HG02870 (cell line): ENCODE data around the gene IFITM2.
A peak's percentile ranks its signal among the peaks of the same experiment; 100 is the strongest.
"Not testable (repeated sequence)": the region's sequence is repeated elsewhere in the genome, so short reads cannot be mapped to it uniquely, and the experiment has no call there.

ENCODE experiments used
- ATAC-seq: cut with Tn5 transposase; IDR thresholded peaks from one replicate; pipeline ENCODE4 v1.9.1; 2021; ENCODE audit warnings: mild to moderate bottlenecking, moderate library complexity; ENCODE audit not compliant: unreplicated experiment

IFITM2 gene

DNA sequence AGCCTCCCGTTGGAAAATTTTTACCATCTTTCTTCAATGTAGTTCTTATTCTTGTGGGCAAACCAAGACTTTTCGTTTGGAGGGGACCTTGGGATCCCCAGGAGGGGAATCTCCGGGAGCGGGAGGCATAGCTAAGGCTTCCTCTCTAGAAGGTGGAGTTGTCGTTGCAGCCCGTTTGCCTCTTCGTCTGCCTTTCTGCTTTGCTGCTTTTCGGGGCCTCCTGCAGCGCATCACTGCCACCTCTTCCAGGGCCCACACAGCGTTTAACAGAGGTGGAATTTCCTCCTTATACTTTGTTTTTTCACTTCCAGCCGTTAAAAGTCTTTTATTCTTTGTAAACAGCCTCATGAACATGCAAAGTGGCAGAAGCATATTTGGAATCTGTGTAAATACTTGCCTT lies 16.5 kb downstream of the IFITM2 start:
- no peak for ATAC-seq

DNA sequence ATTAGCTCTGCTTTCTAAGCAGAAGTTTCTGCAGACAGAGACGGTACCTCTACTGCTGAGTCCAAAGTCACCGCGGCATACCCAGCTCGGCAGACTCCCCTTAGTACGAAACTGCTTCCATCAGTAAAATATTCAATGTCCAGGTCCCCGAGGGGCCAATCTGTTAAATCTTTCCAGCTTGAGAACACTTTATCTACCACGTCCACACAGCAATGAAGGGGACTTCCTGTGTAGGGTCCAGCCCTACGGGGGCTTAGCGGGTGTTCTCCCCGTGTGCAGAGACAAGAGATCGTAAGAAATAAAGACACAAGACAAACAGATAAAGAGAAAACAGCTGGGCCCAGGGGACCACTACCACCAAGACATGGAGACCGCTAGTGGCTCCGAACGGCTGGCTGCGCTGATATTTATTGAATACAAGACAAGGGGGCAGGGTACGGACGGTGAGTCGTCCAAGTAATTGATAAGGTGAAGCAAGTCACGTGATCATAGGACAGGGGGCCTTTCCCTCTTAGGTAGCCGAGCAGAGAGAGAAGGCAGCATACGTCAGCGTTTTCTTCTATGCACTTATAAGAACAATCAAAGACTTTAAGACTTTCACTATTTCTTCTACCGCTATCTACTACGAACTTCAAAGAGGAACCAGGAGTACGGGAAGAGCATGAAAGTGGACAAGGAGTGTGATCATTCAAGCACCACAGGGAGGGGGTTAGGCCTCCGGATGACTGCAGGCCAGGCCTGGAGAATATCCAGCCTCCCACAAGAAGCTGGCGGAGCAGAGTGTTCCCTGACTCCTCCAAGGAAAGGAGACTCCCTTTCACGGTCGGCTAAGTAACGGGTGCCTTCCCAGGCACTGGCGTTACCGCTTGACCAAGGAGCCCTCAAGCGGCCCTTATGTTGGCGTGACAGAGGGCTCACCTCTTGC lies 17.2 kb downstream of the IFITM2 start:
- not testable (repeated sequence) for ATAC-seq

DNA sequence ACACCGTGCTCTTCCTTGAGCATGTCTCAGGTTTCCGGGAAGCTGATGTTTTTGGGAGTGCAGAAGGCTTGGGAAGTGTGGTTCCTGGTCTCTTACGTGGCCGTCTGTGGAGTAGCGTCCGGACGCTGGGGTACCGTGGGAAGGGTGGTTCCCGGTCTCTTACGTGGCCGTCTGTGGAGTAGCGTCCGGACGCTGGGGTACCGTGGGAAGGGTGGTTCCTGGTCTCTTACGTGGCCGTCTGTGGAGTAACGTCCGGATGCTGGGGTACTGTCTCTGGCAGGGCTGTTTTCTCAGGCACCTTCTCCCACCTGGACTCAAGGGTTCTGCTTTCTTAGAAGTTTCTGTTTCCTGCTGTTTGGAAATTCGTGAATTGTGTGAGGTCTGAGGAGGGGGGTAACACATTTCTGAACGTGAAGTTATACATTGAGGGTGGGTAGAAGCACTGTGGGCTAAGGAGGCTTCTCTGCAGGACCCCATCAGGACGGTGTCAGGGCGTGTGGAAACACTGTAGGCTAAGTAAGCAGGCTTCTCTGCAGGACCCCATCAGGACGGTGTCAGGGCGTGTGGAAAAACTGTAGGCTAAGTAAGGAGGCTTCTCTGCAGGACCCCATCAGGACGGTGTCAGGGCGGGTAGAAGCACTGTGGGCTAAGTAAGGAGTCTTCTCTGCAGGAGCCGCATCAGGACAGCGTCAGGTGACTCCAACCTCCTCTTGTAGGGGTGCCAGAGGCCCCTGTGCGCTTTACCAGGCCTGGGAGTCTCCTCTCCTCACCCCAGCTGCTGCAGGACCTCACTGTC lies 18.4 kb downstream of the IFITM2 start:
- no peak for ATAC-seq

DNA sequence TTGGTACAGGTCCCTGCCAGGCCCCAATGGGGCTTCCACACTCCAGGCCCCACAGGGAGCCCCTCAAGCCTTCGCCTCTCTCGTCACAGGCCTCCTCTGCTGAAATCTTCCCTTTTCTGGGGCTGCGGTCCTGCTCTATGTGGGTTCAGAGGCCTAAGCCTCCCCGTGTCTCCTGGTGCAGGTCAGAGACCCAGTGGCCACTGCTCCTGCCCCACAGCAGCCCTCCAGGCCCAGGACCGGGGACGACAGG lies 18.9 kb downstream of the IFITM2 start:
- no peak for ATAC-seq

DNA sequence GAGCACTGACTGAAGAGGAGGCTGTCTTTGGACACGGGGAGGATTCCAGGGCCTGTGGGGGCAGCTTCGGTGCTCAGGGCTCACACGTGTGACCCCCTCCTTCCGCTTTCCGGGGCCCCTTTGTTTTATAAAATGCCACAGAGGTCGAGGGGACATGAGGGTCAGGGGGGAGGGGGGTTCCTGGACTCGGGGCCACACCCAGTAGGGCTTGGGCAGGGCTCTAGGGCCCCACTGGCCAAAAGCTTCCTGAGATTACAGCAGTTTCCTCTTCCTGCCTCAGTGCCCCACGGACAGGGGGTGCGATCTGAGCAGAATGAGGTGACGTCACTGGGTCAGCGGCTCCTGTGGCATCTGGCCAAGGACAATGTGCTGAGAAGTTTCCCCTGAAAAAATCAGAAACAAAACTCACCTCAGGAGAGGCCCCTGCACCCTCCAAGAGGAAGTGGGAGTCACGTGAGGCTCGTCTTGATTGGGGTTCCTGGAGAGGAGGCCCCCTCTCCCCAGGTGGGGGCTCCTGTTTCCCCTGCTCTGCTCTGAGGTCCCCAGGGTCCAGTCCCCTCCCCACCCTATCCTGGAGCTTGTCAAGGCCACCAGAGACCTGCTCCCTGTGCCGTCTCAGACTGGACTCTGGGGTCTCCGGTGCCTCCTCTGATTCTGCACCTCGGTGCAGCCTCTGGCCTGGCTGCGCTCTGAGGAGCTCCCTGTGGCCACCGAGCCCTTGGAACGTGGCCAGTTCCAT lies 19.4 kb downstream of the IFITM2 start:
- ATAC-seq: peak; percentile 58

DNA sequence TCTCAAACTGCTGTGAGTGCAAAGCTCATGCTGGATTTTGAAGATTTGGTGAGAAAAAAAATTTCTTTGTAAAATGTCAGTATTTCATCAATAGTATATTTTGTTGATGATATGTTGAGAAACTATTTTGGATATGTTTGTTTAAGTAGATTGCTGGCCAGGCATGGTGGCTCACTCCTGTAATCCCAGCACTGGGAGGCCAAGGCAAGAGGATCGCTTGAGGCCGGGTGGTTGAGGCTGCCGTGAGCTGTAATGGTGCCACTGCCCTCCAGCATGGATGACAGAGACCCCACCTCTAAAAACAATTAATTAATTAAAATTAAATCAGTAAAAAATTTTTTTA lies 19.9 kb downstream of the IFITM2 start:
- no peak for ATAC-seq

DNA sequence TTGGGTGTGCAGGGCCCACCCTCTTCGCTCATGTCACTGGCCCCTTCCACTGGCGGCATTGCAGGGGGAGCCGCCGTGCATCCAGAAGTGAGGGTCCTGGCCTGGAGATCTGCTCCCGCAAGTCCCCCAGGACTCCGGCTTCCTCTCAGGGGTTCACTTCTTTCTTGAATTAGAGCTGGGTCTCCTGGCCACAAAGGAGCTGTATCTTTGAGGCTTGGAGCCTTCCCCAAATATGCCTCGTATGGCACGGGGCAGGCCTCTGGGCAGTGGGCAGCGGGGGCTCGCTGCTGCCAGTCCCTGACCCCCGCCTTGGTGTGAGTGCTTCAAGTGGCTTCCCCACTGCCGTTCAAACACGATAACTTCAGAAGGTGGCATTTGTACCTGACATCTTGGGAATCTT lies 20.4 kb downstream of the IFITM2 start:
- ATAC-seq: no peak

DNA sequence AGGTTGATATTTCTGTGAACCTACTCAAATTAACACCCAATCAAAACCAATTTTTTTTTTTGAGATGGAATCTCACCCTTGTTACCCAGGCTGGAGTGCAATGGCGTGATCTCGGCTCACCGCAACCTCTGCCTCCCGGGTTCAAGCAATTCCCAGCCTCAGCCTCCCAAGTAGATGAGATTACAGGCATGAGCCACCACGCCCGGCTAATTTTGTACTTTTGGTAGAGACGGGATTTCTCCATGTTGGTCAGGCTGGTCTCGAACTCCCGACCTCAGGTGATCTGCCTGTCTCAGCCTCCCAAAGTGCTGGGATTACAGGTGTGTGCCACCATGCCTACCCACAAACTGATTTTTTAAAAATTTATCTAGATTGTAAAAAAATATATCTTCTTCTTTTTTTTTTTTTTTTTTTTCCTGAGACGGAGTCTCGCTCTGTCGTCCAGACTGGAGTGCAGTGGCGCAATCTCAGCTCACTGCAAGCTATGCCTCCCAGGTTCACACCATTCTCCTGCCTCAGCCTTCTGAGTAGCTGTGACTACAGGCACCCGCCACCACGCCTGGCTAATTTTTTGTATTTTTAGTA lies 21.0 kb downstream of the IFITM2 start:
- not testable (repeated sequence) for ATAC-seq

DNA sequence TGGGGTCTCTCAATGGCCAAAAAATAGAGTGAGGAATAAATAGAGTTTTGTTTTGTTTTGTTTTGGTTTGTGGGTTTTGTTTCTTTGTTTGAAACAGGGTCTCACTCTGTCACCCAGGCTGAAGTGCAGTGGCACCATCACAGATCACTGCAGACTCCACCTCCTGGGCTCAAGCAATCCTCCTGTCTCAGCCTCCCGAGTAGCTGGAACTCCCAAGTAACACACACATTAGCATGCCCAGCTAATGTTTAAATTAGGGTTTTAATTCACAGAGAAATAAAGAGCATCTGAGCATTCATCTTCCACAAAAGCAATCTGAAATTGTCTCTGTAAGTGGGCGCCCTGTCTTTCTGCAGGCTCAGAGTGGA lies 22.3 kb downstream of the IFITM2 start:
- no peak for ATAC-seq

DNA sequence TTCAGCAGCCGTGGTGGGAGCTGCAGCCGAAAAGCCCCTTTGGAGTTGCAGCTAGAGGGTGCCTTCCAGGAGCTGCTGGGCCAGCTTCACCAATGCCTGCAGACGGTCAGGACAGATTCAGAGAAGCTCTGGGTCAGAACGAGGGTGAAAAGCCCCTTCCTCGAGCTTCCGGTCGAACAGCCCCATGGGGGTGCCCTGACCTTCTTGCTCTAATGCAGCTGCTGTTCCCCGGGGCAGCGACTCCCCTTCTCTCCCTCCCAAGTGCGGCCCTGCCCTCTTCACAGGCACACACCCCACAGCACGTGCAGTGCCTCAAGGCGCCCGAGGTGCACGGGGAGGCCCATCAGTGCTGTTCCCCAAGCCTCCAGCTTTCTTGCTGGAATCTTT lies 22.7 kb downstream of the IFITM2 start:
- ATAC-seq: no peak

DNA sequence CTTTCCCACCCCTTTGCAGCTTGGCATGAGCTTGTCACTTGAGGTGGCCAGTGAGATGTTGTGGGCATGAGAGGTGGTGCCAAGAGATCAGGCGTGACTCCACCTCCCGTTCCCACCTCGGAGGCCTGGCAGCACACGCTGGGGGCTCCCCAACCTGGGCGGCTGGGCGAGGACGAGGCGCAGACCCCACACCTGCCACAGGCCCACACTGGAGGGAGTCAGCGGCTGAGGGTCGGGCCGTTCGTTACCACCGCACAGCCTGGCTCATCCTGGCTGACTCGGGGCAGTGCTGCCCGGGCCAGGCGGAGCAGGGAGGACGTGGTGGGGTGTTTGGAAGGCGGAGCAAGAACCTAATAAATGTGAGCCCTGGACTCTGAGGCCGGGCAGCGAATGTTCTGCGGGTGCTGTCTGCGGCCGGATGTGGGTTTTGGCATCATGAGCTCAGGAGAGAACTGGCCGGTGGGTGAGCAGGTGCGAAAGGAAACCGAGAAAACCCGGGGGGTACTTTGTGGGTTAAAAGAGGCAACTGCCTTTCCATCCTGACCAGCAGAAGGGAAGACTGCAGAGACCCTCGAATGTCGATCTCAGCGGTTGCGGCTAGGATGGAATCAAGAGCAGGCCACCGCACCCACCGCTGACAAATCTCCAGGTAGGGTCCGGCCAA lies 23.2 kb downstream of the IFITM2 start:
- no peak for ATAC-seq

DNA sequence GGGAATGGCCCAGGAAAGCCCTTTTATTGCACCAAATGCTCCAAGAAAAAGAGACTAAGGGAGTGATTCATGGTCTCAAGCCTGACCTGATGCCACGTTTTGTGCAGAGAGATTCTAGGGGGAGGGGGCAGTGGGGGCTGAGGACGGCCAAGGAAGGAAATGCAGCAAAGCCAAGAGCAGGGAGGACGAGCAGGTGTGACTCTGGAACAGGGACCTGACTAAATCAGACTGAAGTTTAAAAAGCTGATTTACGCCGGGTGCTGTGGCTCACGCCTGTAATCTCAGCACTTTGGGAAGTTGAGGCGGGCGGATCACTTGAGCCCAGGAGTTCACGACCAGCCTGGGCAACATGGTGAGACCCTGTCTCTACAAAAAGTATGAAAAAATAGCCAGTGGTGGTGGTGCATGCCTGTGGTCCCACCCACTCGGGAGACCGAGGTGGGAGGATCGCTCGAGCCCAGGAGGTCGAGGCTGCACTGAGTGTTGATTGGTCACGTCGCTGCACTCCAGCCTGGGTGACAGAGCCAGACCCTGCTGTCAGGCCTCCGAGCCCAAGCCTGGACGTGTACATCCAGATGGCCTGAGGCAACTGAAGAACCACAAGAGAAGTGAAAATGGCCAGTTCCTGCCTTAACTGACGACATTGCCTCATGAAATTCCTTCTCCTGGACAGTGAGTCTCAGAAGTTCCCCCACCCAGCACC lies 23.9 kb downstream of the IFITM2 start:
- ATAC-seq: no peak

DNA sequence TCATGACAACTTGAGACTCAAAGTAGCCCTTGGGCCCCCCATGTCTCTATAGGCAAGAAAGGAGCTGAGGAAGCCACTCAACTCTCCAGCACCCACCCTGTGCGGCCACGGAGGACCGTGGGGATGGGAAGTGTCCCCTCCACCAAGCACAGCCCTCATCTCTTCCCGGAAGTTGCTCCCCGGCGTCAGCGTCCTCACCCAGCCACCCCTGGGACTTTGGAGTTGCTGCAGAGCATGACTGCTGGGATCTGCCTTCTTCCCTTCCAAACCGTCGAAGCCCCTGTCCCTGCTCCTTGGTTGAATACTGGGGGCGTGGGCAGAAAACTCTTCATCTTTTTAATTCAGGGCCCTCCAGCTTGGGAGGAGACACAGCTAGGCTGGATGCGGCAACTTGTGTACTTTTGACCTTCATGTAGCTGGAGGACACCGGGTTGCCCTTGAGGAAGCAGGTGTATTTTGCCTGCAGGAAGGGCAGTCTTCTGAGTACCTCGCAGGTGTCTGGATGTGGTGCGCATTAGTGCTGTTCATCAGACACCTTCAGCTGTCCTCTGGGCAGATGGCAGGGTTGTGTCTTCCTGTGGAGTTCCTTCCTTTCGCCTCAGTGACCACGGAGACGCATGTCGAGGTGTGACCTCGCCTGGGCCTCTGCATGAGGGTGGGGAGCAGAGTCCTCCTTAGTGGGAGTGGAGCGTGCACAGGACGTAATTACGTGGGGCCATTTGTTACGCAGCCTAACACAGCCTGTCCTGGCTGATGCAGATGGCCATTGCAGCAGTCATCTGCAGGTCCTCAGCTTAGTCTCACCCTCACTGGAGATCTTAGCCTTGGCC lies 25.2 kb downstream of the IFITM2 start:
- ATAC-seq: no peak

DNA sequence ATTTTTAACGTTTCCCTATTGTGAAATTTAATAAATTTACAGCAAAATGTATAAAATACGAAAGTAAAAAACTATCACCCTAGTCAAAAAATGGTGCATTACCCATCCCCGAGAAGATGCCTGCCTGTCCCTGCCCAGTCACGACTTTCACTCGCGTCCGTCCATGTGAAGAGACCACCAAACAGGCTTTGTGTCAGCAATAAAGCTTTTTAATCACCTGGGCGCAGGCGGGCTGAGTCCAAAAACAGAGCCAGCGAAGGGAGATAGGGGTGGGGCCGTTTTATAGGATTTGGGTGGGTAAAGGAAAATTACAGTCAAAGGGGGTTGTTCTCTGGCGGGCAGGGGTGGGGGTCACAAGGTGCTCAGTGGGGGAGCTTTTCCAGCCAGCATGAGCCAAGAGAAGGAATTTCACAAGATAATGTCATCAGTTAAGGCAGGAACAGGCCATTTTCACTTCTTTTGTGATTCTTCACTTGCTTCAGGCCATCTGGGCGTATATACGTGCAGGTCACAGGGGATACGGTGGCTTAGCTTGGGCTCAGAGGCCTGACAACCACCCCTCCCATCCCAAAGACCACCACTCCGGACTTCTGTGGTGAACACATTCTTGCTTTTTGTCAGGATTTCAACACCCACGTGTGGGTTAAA lies 26.1 kb downstream of the IFITM2 start:
- not testable (repeated sequence) for ATAC-seq

DNA sequence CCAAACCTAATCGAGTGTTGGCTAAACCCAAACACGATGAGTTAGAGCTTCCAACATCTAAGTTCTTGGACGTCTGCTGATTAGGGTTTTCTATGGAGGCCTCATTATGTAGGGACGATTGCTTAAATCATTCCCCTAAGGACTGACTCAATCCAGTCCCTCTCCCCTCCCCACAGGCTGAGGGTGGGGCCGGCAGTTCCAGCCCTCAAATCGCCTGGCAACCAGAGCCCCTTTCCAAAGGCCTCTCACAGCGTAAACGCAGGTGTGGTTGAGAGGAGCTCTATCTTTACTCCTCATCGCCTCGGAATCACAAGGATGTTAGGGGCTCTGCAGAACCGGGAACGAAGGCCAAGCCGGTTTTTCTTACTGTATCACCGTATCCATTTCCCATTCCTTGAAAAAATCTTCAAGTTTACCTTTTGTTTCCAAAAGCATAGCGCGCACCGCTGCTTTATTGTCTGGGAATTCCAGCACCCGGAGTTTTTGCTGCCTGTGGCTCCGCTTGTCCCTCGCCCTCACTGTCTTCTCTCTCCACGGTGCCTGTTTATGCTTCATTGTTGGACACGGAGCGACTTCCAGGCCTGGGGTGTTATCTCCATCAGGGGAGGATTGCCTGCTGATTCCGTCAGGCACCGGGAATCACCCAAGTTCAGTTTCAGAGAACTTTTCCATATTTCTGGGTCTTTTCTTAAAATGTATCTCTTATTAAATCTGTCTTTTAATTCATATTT lies 26.8 kb downstream of the IFITM2 start:
- ATAC-seq: no peak

DNA sequence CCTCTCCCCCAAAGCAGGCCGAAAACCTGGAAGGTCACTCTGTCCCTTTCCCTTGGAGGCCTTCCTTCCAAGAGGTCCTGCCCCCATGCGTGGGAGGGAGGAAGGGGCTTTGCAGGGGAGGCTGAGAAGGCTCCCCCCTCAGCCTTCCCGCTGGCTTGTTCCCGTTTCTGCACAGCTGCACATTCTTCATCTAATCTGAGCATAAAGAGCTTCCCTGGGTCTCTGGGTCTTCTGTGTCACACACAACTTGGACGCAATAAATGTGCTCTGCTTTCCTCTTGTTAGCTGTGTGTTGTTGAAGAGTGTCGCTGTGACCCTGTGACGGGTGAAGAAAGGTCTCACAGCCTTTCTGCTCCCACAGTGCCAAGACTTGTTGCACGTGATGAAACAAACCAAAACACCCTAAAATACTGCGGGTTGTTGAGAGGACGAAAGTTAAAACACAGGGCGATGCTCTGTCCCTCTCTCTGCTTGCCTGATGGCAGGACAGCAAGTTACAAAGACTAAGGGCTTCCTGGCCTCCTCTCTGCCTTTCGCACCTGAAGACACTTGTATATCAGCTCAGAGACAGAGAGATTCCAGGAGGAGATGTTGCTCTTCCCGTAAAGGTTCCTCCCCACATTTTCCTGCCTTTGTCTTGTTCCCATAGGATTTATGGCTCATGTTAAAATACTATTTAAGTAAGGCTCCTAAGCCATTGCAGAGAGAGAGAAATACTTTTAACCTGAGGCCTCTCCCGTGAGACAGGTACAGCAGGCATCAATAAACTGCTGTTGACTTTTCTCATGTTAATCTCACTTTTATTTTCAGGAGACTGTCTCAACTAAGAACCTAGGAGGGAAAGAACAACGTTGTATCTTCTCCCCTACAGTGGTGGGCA lies 28.4 kb downstream of the IFITM2 start:
- no peak for ATAC-seq

DNA sequence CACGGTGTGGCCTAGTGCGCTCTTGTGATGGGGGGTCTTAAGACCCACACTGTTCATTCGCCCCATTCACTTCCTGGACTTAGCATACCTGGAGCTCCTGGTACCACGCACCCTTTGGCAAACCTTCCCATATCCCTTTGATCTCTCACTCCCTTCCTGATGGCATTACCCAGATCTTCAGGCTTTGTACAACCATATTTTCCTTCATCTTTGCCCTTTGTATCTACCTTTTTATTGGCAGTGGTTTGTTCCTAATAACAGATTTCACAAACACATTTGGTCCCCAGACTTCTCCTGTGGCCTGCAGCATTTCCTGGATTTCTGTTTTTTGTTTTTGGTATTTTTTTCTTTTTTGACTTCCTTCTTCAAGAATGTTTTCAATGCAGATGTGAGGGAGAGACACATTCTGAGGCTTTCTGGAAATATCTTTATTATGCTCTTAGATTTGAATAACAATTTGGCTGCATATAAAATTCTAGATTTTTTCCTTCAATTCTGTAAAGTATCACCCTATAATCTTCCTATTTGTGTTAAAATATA lies 29.1 kb downstream of the IFITM2 start:
- ATAC-seq: no peak
